Left renal cortex interstitium (tissue), 4 donors: Measurements from ENCODE around the gene FIGN. TPM values are rescaled to one million over a fixed set of nuclear protein-coding genes. Genes with fewer than 3 reads are reported as not detected.

Experiments used
- DNase-seq, 4 donors: peaks; one replicate each; pipeline ENCODE4 v3.0.0-alpha.2; 2013; ENCODE audit warnings: low read depth in 4 of 4, low spot score in 2 of 4, missing footprints in 1 of 4
- polyA plus RNA-seq, 4 donors: library from polyadenylated mRNA; unstranded; fragments of 120-200 nt; gene quantifications; one replicate each; pipeline ENCODE4 v1.2.1, GENCODE V29; 2013; ENCODE audit not compliant: insufficient read length in 4 of 4

The FIGN gene
- polyA plus RNA-seq, 4 donors, result 7.2 to 15.8 (median 10.1) TPM

- DNase-seq, result no peak
Measured at GRCh38 chr2:163630836-163631235, 105.0 kb downstream of the FIGN start.

- no peak for DNase-seq
Measured at GRCh38 chr2:163626639-163627109, 109.1 kb downstream of the FIGN start.

DNA sequence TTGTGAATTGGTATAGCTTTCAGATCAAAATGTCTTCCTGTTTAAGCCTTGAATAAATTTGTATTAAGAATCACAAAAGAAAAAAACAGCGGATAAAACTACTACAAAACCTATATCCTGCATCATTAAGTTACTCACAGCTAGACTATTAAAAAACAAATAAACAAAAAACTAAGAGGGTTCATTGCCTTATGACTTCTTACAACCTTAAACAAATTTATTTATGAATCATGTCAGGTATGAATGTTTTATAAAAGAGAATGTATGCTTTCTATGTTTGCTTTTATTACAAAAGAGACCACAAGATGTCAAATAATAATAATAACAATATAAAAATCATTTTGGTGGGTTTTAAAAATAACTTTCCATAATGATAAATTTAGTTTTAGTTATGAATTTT lies 109.6 kb downstream of the FIGN start:
- DNase-seq, result no peak

DNA sequence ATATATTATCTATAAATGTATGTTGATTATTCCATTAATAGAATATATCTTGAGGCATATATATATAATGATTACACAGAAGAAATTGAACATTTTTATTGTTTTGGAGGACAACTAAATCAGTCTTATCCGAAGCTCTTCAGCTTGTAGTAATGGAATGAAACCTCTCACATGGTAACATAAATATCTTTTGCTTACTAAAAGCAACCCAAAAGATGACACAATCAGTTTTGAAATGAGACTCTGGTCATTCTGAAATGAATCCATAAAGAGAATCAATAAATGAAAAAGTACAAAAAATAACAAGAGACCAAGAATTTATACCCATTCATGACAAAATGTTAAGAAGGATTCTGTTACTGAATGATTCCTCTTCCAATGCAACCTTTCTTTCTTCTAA lies 110.2 kb downstream of the FIGN start:
- no peak for DNase-seq

DNA sequence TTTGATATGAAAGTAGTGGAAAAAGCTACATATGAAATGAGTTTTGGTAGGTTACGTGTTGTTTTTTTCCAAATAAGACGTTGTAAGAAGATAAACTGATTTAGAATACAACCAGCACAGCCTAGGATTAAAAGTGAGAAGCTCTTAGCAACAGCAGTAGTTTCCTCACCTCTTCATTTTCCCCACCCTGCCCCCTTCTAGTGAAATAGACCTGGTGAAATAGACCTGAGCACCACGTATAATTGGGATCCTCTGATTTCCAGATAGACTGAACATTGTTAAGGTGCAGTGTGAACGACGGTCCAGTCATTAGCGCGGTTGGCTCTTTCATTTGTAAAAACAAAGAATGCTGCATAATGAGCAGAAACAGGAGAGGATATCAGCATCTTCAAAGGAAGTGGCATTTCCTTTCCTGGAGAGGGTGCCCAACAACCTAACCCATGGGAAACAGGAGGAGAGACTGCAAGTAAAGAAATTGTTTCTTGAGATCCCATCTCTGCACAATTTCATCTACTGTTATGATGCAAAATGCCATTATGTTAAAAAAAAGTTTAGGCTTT lies 114.3 kb downstream of the FIGN start:
- no peak for DNase-seq

GRCh38 chr2:163617517-163617916 lies 118.3 kb downstream of the FIGN start:
- DNase-seq, result no peak

GRCh38 chr2:163613266-163613731 lies 122.5 kb downstream of the FIGN start:
- DNase-seq, result no peak

GRCh38 chr2:163612332-163612731 lies 123.5 kb downstream of the FIGN start:
- DNase-seq, result no peak

DNA sequence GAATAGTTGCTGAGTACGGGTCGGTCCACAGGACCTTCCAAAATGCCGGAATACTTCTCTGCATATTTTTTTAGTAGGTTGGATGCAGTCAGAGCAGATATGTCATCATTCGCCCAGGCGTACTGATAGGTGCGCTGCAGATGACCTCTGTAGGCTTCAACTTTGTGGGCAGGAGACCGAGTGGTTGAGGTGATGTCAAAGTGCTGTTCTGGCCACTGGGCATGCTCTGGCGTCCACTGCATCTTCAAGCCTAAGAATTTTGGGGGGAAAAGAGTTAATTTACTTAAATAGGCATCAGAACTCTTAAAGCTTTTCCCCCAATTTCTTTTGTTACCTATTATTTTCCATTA lies 124.3 kb downstream of the FIGN start:
- no peak for DNase-seq

DNA sequence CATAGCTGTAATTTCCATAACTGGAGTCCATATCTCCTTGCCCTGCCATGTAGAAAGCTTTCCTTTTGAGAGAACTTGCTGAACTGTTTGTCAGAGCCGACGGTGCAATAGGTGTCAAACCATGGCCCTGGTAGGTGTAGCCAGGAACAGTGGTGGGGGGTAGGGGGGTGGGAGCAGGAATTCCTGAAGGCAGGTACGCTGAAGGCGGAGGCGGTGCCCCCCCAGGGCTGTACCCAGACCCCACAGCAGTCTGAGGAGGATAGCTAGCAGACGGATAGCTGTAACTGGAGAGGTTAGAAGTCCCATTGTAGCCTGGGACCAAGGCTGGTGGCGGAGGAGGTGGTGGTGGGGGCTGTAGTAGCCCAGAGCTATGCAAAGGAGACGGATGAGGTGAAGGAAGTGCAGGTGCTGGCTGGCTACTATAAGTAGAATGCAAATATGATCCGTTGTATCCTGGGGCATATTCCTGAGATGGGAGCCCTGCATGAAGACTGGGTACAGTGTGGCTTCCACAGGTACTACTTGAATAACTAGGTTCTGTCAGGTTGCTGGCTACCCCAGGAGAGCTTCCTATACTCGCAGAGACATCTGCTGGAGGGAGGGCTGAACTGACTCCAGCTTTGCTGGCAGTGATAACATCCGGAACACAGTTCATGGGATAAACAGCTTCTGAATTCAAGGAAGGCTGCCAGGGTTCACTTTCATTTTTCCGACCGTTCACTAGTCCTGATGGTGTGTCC lies 124.8 kb downstream of the FIGN start:
- no peak for DNase-seq

GRCh38 chr2:163607630-163608029 lies 128.2 kb downstream of the FIGN start:
- no peak for DNase-seq

DNA sequence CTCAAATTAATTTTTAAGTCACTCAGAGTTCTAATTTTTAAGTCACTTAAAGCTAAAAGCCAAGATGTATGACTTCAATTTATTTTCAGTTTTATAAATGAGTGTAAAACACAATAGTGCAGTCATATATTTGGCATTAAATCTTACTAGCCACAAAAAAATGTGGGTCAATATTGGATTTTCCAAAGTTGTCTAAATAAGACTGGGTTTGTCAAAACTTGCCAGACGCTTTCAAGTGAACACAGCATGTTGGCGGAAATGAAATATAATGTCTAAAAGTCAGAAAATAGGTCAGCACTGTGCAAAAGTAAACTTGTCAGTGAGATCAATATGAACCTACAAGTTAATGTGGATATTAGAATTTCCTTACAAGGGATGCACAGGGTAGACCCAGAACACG lies 128.9 kb downstream of the FIGN start:
- no peak for DNase-seq

- no peak for DNase-seq
Measured at GRCh38 chr2:163605779-163606178, 130.0 kb downstream of the FIGN start.

- no peak for DNase-seq
Measured at GRCh38 chr2:163604941-163605555, 130.8 kb downstream of the FIGN start.

DNA sequence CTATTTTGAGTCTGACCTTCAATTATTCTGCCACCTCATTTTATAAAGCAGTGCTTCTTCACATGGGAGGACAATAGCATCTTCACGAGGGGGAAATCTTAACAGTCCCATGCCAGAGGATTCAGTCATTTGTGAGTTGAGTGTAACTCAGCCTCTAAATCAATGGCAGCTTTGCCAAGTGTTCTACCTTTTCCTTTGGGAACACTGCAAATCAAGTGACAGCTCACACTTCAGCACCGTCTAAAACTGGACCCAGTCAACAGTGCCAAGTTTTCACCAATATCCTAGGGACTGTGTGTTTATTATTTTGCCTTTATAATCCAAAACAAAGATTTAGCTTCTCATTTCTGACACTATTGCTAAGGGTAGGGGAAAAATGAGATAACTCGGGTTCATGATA lies 133.6 kb downstream of the FIGN start:
- DNase-seq, result no peak

GRCh38 chr2:163601377-163601776 lies 134.4 kb downstream of the FIGN start:
- peak in 1 of 4 donors; percentile 10 for DNase-seq

DNA sequence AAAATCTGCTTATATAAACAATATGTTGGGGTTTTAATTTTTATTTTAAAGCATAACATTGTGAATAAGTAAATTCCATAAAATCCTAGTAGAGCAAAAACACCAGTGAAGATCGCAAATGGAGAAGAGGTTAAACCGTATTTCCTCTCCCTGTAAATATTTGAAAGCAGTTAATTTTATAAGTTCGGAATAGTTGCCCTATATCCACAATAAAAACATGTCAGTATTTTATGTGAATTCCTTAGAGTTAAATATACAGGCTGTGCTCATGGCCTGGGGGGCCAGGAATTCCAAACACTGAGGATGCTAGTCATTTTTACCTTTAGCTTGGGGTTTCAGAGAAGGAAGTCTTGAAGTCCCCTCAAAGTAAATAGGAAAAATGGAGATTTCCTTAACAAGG lies 135.0 kb downstream of the FIGN start:
- no peak for DNase-seq

DNA sequence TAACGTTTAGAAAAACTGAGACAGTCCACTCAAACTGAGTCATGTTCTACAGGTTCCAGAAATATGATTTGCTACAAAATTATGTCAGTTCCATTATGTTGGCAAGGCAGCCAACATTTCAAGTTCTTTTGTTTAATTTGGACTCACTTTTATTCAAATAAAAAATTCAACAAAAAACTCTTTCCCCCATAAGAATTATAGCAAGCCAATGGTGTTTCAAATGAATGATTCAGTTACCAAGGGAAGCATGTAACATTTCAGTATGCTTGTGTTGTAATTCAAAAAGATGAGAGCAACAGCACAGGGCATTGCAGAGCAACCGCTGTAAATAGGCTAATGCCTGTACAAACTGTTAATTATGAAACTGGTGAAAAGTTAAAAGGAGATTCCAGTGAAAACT lies 140.8 kb downstream of the FIGN start:
- no peak for DNase-seq

- DNase-seq, result no peak
Measured at GRCh38 chr2:163594497-163594896, 141.3 kb downstream of the FIGN start.

DNA sequence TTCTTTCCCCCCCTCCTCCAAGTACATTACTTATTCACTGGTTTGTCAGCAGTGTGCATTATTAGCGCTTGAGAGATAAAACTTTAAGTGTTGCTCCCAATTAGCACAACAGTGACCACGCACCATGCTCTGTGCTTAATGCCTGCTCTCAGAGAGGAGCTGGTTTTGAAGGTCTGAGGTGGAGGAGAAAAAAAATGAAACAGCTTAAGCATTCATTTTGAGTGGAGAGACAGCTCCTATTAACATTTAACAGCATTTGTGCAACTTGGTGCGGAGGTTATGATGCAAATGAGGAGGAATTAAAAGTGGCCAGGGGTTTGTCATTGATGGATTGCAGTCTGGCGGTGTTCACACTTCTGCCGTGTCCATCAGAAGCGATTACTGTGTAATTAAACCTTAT lies 141.8 kb downstream of the FIGN start:
- DNase-seq, result no peak

GRCh38 chr2:163592954-163593622 lies 142.7 kb downstream of the FIGN start:
- DNase-seq, result no peak
